Stimulated activated CD4-positive, alpha-beta T cell treated with anti-CD3 and anti-CD28 coated beads, Interleukin-15, amount 100 ng/mL, for 48 hours (primary cell): ENCODE results near the gene PGC.

Source experiments
- DNase-seq, 2 donors: peaks; one replicate each; pipeline ENCODE4 v3.0.0-alpha.2; 2020; ENCODE audit warnings: low read depth in 2 of 2

The PGC gene

GRCh38 chr6:41746107-41746506, 1.1 kb downstream of the PGC start:
- DNase-seq = no peak

GRCh38 chr6:41744236-41744787, 2.9 kb downstream of the PGC start:
- DNase-seq = no peak

GRCh38 chr6:41743406-41744235, 3.6 kb downstream of the PGC start:
- no peak for DNase-seq

- no peak for DNase-seq
Measured at GRCh38 chr6:41741625-41742490, 5.3 kb downstream of the PGC start.

- DNase-seq = no peak
Measured at GRCh38 chr6:41740366-41741162, 6.6 kb downstream of the PGC start.

- DNase-seq = no peak
Measured at GRCh38 chr6:41739041-41739440, 8.2 kb downstream of the PGC start.

- DNase-seq = no peak
Measured at GRCh38 chr6:41737591-41738130, 9.5 kb downstream of the PGC start.

GRCh38 chr6:41736800-41737555, 10.2 kb downstream of the PGC start:
- DNase-seq = no peak

GRCh38 chr6:41736186-41736733, 10.9 kb downstream of the PGC start:
- no peak for DNase-seq

- peak; percentile 85 to 92 for DNase-seq
Measured at GRCh38 chr6:41735427-41736185, 11.6 kb downstream of the PGC start, which contains the start of gene TFEB. TFEB (minus strand) TSS chr6:41735608; CDS start chr6:41691213, 44,395 bp downstream.

- peak in 1 of 2 donors; percentile 42 for DNase-seq
Measured at GRCh38 chr6:41734666-41735426, 12.4 kb downstream of the PGC start.

GRCh38 chr6:41733707-41734665, 13.2 kb downstream of the PGC start:
- DNase-seq = peak in 1 of 2 donors; percentile 42

- DNase-seq = no peak
Measured at GRCh38 chr6:41733360-41733706, 13.9 kb downstream of the PGC start.

GRCh38 chr6:41732591-41733359, 14.4 kb downstream of the PGC start:
- DNase-seq = peak in 1 of 2 donors; percentile 41

GRCh38 chr6:41732149-41732548, 15.0 kb downstream of the PGC start:
- no peak for DNase-seq

- no peak for DNase-seq
Measured at GRCh38 chr6:41731561-41732086, 15.6 kb downstream of the PGC start.
